ENCODE results near the gene PTGES3.
"Not testable (repeated sequence)": the region's sequence is repeated elsewhere in the genome, so short reads cannot be mapped to it uniquely, and the experiment has no call there.

PTGES3 gene, protein sequence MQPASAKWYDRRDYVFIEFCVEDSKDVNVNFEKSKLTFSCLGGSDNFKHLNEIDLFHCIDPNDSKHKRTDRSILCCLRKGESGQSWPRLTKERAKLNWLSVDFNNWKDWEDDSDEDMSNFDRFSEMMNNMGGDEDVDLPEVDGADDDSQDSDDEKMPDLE

DNA sequence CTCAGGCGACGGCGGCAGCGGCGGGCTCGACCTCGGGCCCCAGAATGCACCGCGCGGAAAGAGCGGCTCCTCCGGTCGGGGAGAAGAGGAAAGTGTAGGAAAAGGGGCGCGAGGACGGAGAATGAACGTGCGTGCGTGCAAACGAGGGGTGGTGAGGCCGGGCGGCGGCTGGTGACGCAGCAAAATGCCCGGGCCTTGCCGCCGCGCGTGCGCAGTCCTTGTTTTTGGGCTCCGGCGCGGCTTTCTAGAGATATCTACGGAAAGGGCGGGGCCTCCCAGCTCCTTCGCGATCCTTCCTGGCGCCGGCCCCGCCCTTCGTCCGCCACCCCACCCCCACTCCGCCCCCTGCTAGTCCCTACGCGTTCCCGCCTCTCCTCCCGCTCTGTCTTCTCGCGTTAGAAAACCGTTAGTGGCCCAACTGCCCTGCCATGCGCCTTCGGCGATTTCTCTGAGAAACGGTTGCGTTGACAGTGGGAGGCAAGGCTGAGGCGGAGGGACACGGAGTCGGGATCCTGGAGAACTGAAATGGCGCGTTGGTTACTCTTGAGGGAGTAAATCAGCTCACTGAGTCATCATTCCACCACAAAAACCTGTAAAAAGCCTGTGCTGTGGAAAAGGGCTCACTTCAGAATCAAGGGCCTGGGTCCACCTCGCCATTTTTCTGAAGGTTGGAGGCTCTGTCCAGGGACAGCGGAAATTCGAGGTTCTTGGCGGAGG is at the start of gene PTGES3:
PTGES3 (minus strand) TSS at position 156 of the 717 bp plus-strand sequence. CDS start 285 bp downstream, outside the sequence.
- peak; percentile 86 for DNase-seq (ENCODE audit: low read depth)
- TF ChIP-seq, protein P1, sequence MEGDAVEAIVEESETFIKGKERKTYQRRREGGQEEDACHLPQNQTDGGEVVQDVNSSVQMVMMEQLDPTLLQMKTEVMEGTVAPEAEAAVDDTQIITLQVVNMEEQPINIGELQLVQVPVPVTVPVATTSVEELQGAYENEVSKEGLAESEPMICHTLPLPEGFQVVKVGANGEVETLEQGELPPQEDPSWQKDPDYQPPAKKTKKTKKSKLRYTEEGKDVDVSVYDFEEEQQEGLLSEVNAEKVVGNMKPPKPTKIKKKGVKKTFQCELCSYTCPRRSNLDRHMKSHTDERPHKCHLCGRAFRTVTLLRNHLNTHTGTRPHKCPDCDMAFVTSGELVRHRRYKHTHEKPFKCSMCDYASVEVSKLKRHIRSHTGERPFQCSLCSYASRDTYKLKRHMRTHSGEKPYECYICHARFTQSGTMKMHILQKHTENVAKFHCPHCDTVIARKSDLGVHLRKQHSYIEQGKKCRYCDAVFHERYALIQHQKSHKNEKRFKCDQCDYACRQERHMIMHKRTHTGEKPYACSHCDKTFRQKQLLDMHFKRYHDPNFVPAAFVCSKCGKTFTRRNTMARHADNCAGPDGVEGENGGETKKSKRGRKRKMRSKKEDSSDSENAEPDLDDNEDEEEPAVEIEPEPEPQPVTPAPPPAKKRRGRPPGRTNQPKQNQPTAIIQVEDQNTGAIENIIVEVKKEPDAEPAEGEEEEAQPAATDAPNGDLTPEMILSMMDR (conservative IDR thresholded peaks at IDR 0.05; ENCODE audit: low read depth, low read length): no peak
- peak within 1 kb of the TSS; percentile 98 for H3K4me3 ChIP-seq (ENCODE audit: low read length)

DNA sequence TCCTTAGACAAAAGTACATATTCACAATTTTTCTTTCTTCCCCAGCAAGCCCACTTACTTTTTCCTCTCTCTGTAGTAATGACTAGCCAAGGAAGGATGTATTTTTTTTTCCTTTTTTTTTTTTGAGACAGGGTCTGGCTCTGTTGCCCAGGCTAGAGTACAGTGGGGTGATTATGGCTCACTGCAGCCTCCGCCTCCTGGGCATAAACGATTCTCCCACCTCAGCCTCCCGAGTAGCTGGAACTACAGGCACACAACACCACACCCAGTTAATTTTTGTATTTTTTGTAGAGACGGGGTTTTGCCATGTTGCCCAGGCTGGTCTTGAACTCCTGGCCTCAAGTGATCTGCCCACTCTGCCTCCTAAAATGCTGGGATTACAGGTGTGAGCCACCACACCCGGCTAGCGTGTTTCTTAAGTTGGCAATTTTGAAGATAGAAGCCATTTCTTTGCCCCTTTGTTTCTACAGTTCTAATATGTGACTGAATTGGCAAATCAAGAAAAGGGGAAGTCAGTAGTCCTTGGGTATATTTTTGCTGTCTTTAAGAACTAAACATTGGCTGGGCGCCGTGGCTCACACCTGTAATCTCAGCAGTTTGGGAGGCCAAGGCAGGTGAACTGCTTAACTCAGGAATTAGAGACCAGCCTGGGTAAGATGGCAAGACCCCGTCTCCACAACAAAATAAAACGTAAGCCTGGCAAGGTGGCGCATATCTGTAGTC is 40.2 kb upstream of the PTGES3 start:
- no peak for DNase-seq (ENCODE audit: low read depth)
- TF ChIP-seq, protein P1 (conservative IDR thresholded peaks at IDR 0.05; ENCODE audit: low read depth, low read length): no peak
- no peak overlapping the region for H3K4me3 ChIP-seq (ENCODE audit: low read length)

DNA sequence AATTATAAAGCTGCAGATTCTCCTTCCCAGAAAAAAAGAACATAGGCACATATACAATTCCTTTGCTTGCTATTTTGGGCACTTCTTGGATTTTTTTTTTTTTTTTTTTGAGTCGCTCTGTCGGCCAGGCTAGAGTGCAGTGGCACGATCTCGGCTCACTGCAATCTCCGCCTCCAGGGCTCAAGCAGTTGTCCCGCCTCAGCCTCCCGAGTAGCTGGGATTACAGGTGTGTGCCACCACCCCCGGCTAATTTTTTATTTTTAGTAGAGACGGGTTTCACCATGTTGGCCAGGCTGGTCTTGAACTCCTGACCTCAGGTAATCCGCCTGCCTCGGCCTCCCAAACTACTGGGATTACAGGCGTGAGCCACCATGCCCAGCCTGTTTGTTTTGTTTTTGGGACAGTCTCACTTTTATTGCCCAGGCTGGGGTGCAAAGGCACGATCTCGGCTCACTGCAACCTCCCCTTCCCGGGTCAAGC is 38.2 kb upstream of the PTGES3 start:
- not testable (repeated sequence) for H3K4me3 ChIP-seq (ENCODE audit: low read length); DNase-seq (ENCODE audit: low read depth)

DNA sequence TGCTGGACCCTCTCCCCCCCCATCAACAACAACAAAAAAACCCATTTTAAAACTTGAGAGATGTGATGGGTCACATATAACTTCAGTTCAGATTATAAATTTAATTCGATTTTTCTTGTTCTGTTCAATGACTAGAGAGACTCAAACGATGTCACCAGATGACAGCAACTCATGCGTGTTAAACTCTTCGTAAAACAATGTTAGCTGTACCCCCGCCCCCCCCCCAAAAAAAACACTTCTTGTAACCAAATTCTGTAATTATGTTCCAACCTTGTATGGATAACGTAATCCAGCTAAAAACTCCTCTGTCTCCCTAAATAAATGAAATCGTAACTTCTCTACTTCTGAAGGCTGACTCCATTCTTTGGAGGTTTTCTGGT is 37.6 kb upstream of the PTGES3 start:
- DNase-seq (ENCODE audit: low read depth): no peak
- TF ChIP-seq, protein P1 (conservative IDR thresholded peaks at IDR 0.05; ENCODE audit: low read depth, low read length): no peak
- peak overlapping the region; percentile 88 for H3K4me3 ChIP-seq (ENCODE audit: low read length)

DNA sequence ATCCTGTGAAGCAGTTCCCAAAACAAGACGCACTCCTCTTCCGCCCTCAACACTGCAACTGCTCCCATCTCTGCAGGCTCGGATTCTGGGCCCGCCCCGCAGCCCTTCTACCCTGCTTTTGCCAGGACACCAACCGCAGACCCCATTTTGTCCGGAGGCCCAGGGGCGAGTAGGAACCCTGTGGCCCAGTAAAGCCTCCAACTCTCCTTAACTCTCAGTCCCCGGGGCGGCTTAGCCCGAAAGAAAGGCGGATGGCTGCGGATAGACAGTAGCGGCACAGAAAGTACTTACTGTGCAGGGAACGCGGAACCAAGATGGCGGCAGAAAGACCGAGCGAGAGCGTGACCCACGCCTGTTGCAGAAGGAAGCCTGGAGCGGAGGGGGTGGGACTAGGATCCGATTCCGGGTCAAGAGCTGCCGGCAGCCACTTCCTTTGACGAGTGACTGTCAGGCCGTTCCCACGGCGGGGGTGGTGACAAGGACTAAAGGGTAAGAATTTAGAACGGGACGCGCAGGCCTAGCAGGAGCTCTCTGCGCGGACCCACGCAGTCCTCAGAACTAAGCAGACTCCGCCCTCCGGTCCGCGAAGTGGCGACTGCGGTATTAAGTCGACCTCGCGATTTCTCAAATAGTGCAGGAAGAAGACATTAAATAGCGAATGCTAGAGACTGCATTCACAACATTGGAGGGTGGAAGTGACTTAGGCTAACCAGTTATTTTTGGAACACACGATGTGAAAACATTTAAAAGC is 37.1 kb upstream of the PTGES3 start, which contains the start of gene NACA:
NACA (minus strand) TSS at position 328 of the 751 bp plus-strand sequence. CDS start 778 bp downstream, outside the sequence.
- DNase-seq (ENCODE audit: low read depth): peak; percentile 91
- TF ChIP-seq, protein P1 (conservative IDR thresholded peaks at IDR 0.05; ENCODE audit: low read depth, low read length): no peak

DNA sequence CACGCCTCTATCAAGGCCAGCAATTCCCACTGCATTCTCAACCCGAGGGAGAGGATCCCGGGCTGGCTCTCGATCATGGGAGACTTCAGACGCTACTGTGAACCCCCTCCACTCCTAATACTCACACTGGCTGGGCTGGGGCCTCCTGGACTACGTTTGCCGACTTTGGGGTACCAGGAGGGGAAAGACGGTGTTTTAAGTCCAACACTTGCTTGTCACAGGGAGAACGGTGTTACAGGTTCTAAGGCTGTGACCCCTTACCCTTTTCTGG is 36.6 kb upstream of the PTGES3 start:
- no peak for DNase-seq (ENCODE audit: low read depth)
- H3K4me3 ChIP-seq (ENCODE audit: low read length): peak overlapping the region; percentile 88
- TF ChIP-seq, protein P1 (conservative IDR thresholded peaks at IDR 0.05; ENCODE audit: low read depth, low read length): no peak

More for the DNA sequence above, 37.1 kb upstream of the PTGES3 start, which contains the start of gene NACA:
- peak within 1 kb of the TSS; percentile 88 for H3K4me3 ChIP-seq (ENCODE audit: low read length)

All from retinal pigment epithelial cell (primary cell).